Transverse colon (tissue), 4 donors: ENCODE results near the gene CHMP6. TPM values are rescaled to one million over a fixed set of nuclear protein-coding genes. Genes with fewer than 3 reads are reported as not detected.

Experiments
- DNase-seq: peaks from one replicate; pipeline ENCODE4 v3.0.0-alpha.2; 2019
- H3K27ac ChIP-seq, 4 donors: fragments of 200-600 bp; sonication (generic); 2 replicates each; pipeline ENCODE4 v1.5.1; 2016 to 2018; ENCODE audit warnings: inconsistent platforms in 4 of 4
- H3K27me3 ChIP-seq: fragments of 200-600 bp; sonication (generic); 2 replicates; pipeline ENCODE4 v1.5.1; 2017; ENCODE audit warnings: inconsistent platforms
- H3K36me3 ChIP-seq, 4 donors: fragments of 200-600 bp; sonication (generic); 2 replicates each; pipeline ENCODE4 v1.5.1; 2017 to 2019; ENCODE audit warnings: inconsistent platforms in 4 of 4
- H3K4me1 ChIP-seq, 4 donors: fragments of 200-600 bp; sonication (generic); 2 replicates each; pipeline ENCODE4 v1.5.1; 2017 to 2020; ENCODE audit warnings: inconsistent platforms in 4 of 4
- H3K4me3 ChIP-seq, 4 donors: fragments of 200-600 bp; sonication (generic); 1 replicate in 1 of 4; 2 replicates in 3 of 4; pipeline versions ENCODE4 v1.5.1 to v1.6.1; 2017 to 2019; ENCODE audit warnings: inconsistent platforms in 4 of 4
- H3K9me3 ChIP-seq, 2 donors: fragments of 200-600 bp; sonication (generic); 2 replicates each; pipeline ENCODE4 v1.5.1; 2017 to 2019; ENCODE audit warnings: inconsistent platforms in 2 of 2
- CTCF ChIP-seq, 5 experiments: fragments of 200-600 bp in 3 of 5; fragments of 450-650 bp in 2 of 5; sonication (generic) in 3 of 5; IDR thresholded peaks; 1 replicate in 2 of 5; 2 replicates in 3 of 5; pipeline ENCODE4 v1.5.1; 2016 to 2017; ENCODE audit warnings: antibody characterized with exemption in 5 of 5, inconsistent platforms in 3 of 5, mild to moderate bottlenecking in 2 of 5, moderate library complexity in 1 of 5
- EP300 ChIP-seq: sonication (generic); formaldehyde crosslinking; IDR thresholded peaks from one replicate; pipeline ENCODE4 v1.6.1; 2017; ENCODE audit warnings: antibody characterized with exemption, low read depth
- POLR2A ChIP-seq: fragments of 450-650 bp; IDR thresholded peaks from one replicate; pipeline ENCODE4 v1.6.1; 2016; ENCODE audit warnings: antibody characterized with exemption, mild to moderate bottlenecking, moderate library complexity
- POLR2AphosphoS5 ChIP-seq, 3 donors: sonication (generic); formaldehyde crosslinking; IDR thresholded peaks; one replicate each; pipeline ENCODE4 v1.6.1; 2016; ENCODE audit warnings: antibody characterized with exemption in 3 of 3
- WGBS, 2 donors: methylation state at CpG; one replicate each; pipeline ENCODE4 v1.1.5; 2018; ENCODE audit warnings: low coverage in 1 of 2; 5-methylcytosine and 5-hydroxymethylcytosine counted together
- in situ Hi-C, 4 donors: fragments of 200-750 bp; cut with MboI; loops; one replicate each; pipeline versions ENCODE4 v1.15.0 to v1.15.1; 2017; ENCODE audit warnings: low sequenced_read_pairs in 3 of 4, low pct_ligation_motif_present in 1 of 4, low pct_unique_long_range_greater_than_20kb in 1 of 4
- intact Hi-C: fragments of 100-400 bp; cut with DNase I; formaldehyde crosslinking; loops from one replicate; pipeline ENCODE4 v1.15.1; 2023; ENCODE audit warnings: low total_unique reads
- total RNA-seq, 4 donors: library from RNA; depleted of rRNA; stranded (reverse); fragments of >200 nt; gene quantifications; one replicate each; pipeline ENCODE4 v1.1.0, GENCODE V29; 2016

CHMP6 gene
- total RNA-seq, 4 donors from 2014 or later, result 38.6 to 107 (median 41.7) TPM

- peak; percentile 82 for DNase-seq
- H3K27me3 ChIP-seq, result peaks cover 28% of the 10 kb centered on the region
- H3K36me3 ChIP-seq, result peaks cover 0 to 34% (median 10%) of the 10 kb centered on the region in 4 donors
- WGBS, 2 donors, result 20 to 51% methylated on average over 1 to 18 of the region's 18 CpGs
- TF ChIP-seq POLR2A (peak; percentile 29), EP300 (no peak), POLR2AphosphoS5 (IDR thresholded peaks at IDR 0.05) (peak in 1 of 3 donors; percentile 66), CTCF (IDR thresholded peaks at IDR 0.05) (no peak)
- H3K4me1 ChIP-seq, result peaks cover 27 to 54% (median 52%) of the 10 kb centered on the region in 4 donors
- no peak overlapping the region for H3K4me3 ChIP-seq
- H3K9me3 ChIP-seq, result no peaks in the 10 kb centered on the region
- intact Hi-C loops, result no loop called here
- in situ Hi-C loops, result no loop called here
- H3K27ac ChIP-seq, result peak overlapping the region; percentile 64 to 84 (median 76)
These were observed 9.2 kb downstream of the CHMP6 start for GRCh38 chr17:81000631-81001357.

- TF ChIP-seq POLR2AphosphoS5 (IDR thresholded peaks at IDR 0.05), result no peak
- TF ChIP-seq POLR2A, result no peak
- no peak for TF ChIP-seq EP300
- no peak for TF ChIP-seq CTCF (IDR thresholded peaks at IDR 0.05)
- DNase-seq, result no peak
- peaks cover 0 to 22% (median 5%) of the 10 kb centered on the region in 4 donors for H3K36me3 ChIP-seq
These were observed 10.4 kb downstream of the CHMP6 start for GRCh38 chr17:81002013-81002384.

GRCh38 chr17:81002409-81003361, 11.0 kb downstream of the CHMP6 start:
- H3K27ac ChIP-seq, result peak overlapping the region; percentile 64 to 84 (median 80)
- H3K9me3 ChIP-seq, result no peaks in the 10 kb centered on the region
- in situ Hi-C loops, result no loop called here
- peak; percentile 93 for DNase-seq
- peaks cover 27 to 54% (median 52%) of the 10 kb centered on the region in 4 donors for H3K4me1 ChIP-seq
- peaks cover 0 to 17% (median 2%) of the 10 kb centered on the region in 4 donors for H3K36me3 ChIP-seq
- TF ChIP-seq CTCF (IDR thresholded peaks at IDR 0.05) (no peak), POLR2AphosphoS5 (IDR thresholded peaks at IDR 0.05) (peak; percentile 48 to 68 (median 68)), POLR2A (no peak), EP300 (peak; percentile 15)
- peaks cover 33% of the 10 kb centered on the region for H3K27me3 ChIP-seq
- WGBS, 2 donors, result 5 to 39% methylated on average over 11 to 21 of the region's 21 CpGs
- no peak overlapping the region for H3K4me3 ChIP-seq
- intact Hi-C loops, result no loop called here

More at GRCh38 chr17:81002013-81002384, 10.4 kb downstream of the CHMP6 start:
- Histone ChIP-seq H3K4me1 (peaks cover 27 to 54% (median 52%) of the 10 kb centered on the region in 4 donors), H3K27ac (peak overlapping the region; percentile 64 to 84 (median 76)), H3K9me3 (no peaks in the 10 kb centered on the region), H3K4me3 (no peak overlapping the region), H3K27me3 (peaks cover 33% of the 10 kb centered on the region)
- 53 to 80% methylated on average over 2 to 10 of the region's 10 CpGs for WGBS, 2 donors
- in situ Hi-C loops, result no loop called here
- intact Hi-C loops, result no loop called here
